Right lobe of liver (tissue), 6 donors: Measurements from ENCODE around the gene SPOP. TPM values are rescaled to one million over a fixed set of nuclear protein-coding genes. Genes with fewer than 3 reads are reported as not detected.

Experiments used
- ATAC-seq, 4 donors: fragments of 200-7000 bp; cut with Tn5 transposase; one replicate each; pipeline ENCODE4 v1.9.1; 2020; ENCODE audit warnings: mild to moderate bottlenecking in 4 of 4, moderate library complexity in 4 of 4
- DNase-seq, 3 donors: peaks; one replicate each; pipeline ENCODE4 v3.0.0-alpha.2; 2020
- H3K27ac ChIP-seq, 3 donors: fragments of 200-600 bp; one replicate each; pipeline ENCODE4 v1.8.0; 2022
- H3K27me3 ChIP-seq, 2 donors: fragments of 200-600 bp; one replicate each; pipeline ENCODE4 v1.8.0; 2022
- H3K36me3 ChIP-seq, 4 donors: fragments of 200-600 bp; sonication (generic) in 1 of 4; one replicate each; pipeline versions ENCODE4 v1.5.1 to v1.8.0; 2017 to 2022; ENCODE audit warnings: control low read depth in 1 of 4
- H3K4me1 ChIP-seq, 4 donors: fragments of 200-600 bp; sonication (generic) in 1 of 4; one replicate each; pipeline versions ENCODE4 v1.5.1 to v1.8.0; 2017 to 2022; ENCODE audit warnings: control low read depth in 1 of 4
- H3K4me3 ChIP-seq, 3 donors: fragments of 200-600 bp; one replicate each; pipeline ENCODE4 v1.8.0; 2022
- H3K9me3 ChIP-seq, 4 donors: fragments of 200-600 bp; sonication (generic) in 1 of 4; one replicate each; pipeline versions ENCODE4 v1.5.1 to v1.8.0; 2017 to 2022; ENCODE audit warnings: control low read depth in 1 of 4
- POLR2A ChIP-seq: fragments of 450-650 bp; IDR thresholded peaks from one replicate; pipeline ENCODE4 v1.6.1; 2017; ENCODE audit warnings: antibody characterized with exemption, mild to moderate bottlenecking
- WGBS: methylation state at CpG from one replicate; pipeline ENCODE4 v1.1.6; 2018; ENCODE audit warnings: low coverage, low lambda C conversion rate; ENCODE audit not compliant: insufficient coverage; ENCODE audit errors: missing lambda C conversion rate; 5-methylcytosine and 5-hydroxymethylcytosine counted together
- intact Hi-C, 2 donors: fragments of 100-400 bp; cut with DNase I; formaldehyde crosslinking; loops; one replicate each; pipeline versions ENCODE4 v1.11.2 to v1.14.1; 2022
- total RNA-seq, 6 experiments: library from RNA; depleted of rRNA in 2 of 6; stranded (reverse); fragments of >200 nt in 2 of 6; fragmentation: NEBNext Ultra II Directional in 3 of 6; extraction: Animal tissue kit (Norgen Biotek cat#: 25700) in 3 of 6; gene quantifications; one replicate each; pipeline versions ENCODE4 v1.1.0 to v1.2.4, GENCODE V29; 2016 to 2023
- TF ChIP-seq, protein P1 (sequence below), 4 donors: fragments of 200-600 bp in 3 of 4; fragments of 450-650 bp in 1 of 4; IDR thresholded peaks; one replicate each; pipeline versions ENCODE4 v1.5.1 to v1.8.0; 2016 to 2022; ENCODE audit warnings: antibody characterized with exemption in 4 of 4, mild to moderate bottlenecking in 2 of 4
- donor health status: DM: no; HTN: yes; CAD: no.
- donor health status: DM: no; HTN: no; CAD: no.
- donor health status: DM: no; HTN: no; CAD: no.
- donor health status: DM: no; HTN: yes; CAD: no.
- donor health status: DM: no; HTN: yes; CAD: no.

Gene SPOP
- total RNA-seq, 6 experiments from 2014 or later, result 26.9 to 41.0 (median 34.1) TPM

GRCh38 chr17:49557312-49558024, 120.4 kb downstream of the SPOP start:
- Histone ChIP-seq H3K4me3 (no peak overlapping the region), H3K27ac (no peak overlapping the region), H3K4me1 (peaks cover 0 to 5% (median 0%) of the 10 kb centered on the region in 4 donors), H3K27me3 (no peaks in the 10 kb centered on the region), H3K36me3 (no peaks in the 10 kb centered on the region), H3K9me3 (no peaks in the 10 kb centered on the region)
- TF ChIP-seq POLR2A, result no peak
- TF ChIP-seq, protein P1, sequence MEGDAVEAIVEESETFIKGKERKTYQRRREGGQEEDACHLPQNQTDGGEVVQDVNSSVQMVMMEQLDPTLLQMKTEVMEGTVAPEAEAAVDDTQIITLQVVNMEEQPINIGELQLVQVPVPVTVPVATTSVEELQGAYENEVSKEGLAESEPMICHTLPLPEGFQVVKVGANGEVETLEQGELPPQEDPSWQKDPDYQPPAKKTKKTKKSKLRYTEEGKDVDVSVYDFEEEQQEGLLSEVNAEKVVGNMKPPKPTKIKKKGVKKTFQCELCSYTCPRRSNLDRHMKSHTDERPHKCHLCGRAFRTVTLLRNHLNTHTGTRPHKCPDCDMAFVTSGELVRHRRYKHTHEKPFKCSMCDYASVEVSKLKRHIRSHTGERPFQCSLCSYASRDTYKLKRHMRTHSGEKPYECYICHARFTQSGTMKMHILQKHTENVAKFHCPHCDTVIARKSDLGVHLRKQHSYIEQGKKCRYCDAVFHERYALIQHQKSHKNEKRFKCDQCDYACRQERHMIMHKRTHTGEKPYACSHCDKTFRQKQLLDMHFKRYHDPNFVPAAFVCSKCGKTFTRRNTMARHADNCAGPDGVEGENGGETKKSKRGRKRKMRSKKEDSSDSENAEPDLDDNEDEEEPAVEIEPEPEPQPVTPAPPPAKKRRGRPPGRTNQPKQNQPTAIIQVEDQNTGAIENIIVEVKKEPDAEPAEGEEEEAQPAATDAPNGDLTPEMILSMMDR (IDR thresholded peaks at IDR 0.05), result peak; percentile 32 to 52 (median 46)
- peak; percentile 49 to 66 (median 62) for ATAC-seq
- WGBS, result 14% methylated on average over 9 of the region's 9 CpGs
- intact Hi-C loops, result loop anchor here in 1 of 2 donors (10.0 kb wide), 1 partner anchor 253 kb away; no protein-coding TSS in a partner anchor
- peak in 1 of 3 donors; percentile 45 for DNase-seq

GRCh38 chr17:49556223-49556943, 121.5 kb downstream of the SPOP start:
- Histone ChIP-seq H3K4me1 (peaks cover 0 to 11% (median 2%) of the 10 kb centered on the region in 4 donors), H3K27me3 (no peaks in the 10 kb centered on the region), H3K9me3 (no peaks in the 10 kb centered on the region), H3K36me3 (no peaks in the 10 kb centered on the region), H3K27ac (no peak overlapping the region), H3K4me3 (no peak overlapping the region)
- 16% methylated on average over 7 of the region's 30 CpGs for WGBS
- intact Hi-C loops, result loop anchor here in 1 of 2 donors (10.0 kb wide), 1 partner anchor 252 kb away; no protein-coding TSS in a partner anchor
- ATAC-seq (peak; percentile 79 to 87 (median 83)), DNase-seq (peak; percentile 73 to 78 (median 73))
- no peak for TF ChIP-seq POLR2A
- TF ChIP-seq, protein P1 (IDR thresholded peaks at IDR 0.05), result peak; percentile 93 to 100 (median 99)

- WGBS, result 48% methylated on average over 7 of the region's 19 CpGs
- DNase-seq (peak in 1 of 3 donors; percentile 41), ATAC-seq (no peak)
- no peaks in the 10 kb centered on the region for H3K27me3 ChIP-seq
- H3K9me3 ChIP-seq, result no peaks in the 10 kb centered on the region
- H3K4me3 ChIP-seq, result no peak overlapping the region
- peaks cover 0 to 16% (median 5%) of the 10 kb centered on the region in 4 donors for H3K4me1 ChIP-seq
- TF ChIP-seq POLR2A, result no peak
- TF ChIP-seq, protein P1 (IDR thresholded peaks at IDR 0.05), result no peak
- intact Hi-C loops, result loop anchor here in 1 of 2 donors (10.0 kb wide), 1 partner anchor 251 kb away; no protein-coding TSS in a partner anchor
- H3K27ac ChIP-seq, result no peak overlapping the region
- no peaks in the 10 kb centered on the region for H3K36me3 ChIP-seq
These were observed 122.2 kb downstream of the SPOP start for GRCh38 chr17:49555495-49556222.
